HepG2 (cell line): ENCODE results near the gene PALM. TPM values are rescaled to one million over a fixed set of nuclear protein-coding genes. Genes with fewer than 3 reads are reported as not detected.

ENCODE experiments used
- ATAC-seq: fragments of 200-7000 bp; cut with Tn5 transposase; 3 replicates; pipeline ENCODE4 v1.9.1; 2020; ENCODE audit warnings: mild to moderate bottlenecking, moderate library complexity
- BruUV-seq: library from RNA; stranded (reverse); fragments of 400-500 nt; replicated peaks from 2 replicates; lab custom pipeline; 2021; lab: Mats Ljungman, UMichigan
- CTCF ChIA-PET: fragments of 300-600 bp; formaldehyde crosslinking; extraction: SDS; loops from one replicate; lab custom pipeline; 2021; ENCODE audit warnings: low total read pairs, inconsistent platforms, low intra/inter-chr PET ratio; lab: Yijun Ruan, JAX
- POLR2A ChIA-PET: fragments of 350-600 bp; sonication (Branson Sonifier 250); formaldehyde crosslinking; loops from one replicate; lab custom pipeline; 2020; ENCODE audit warnings: antibody characterized with exemption, inconsistent platforms; lab: Yijun Ruan, JAX
- DNase-seq: peaks from one replicate; pipeline ENCODE4 v3.0.0-alpha.2; 2015; ENCODE audit warnings: low spot score
- FAIRE-seq: peaks from 3 replicates; lab custom pipeline; 2011; peaks lifted over from hg19 to GRCh38; lab: Jason Lieb, UNC
- H2AFZ ChIP-seq: one replicate; pipeline ENCODE4 v1.6.1; 2011; ENCODE audit warnings: low read length, inconsistent platforms
- H3K27ac ChIP-seq: fragments of 300-600 bp; 3 replicates; pipeline ENCODE4 v1.8.0; 2011; ENCODE audit warnings: mixed run types, mild to moderate bottlenecking, mixed read lengths, low read length, inconsistent platforms; ENCODE audit not compliant: insufficient read depth; ENCODE audit errors: extremely low read length
- H3K27me3 ChIP-seq, 2 experiments: fragments of 200-600 bp in 1 of 2; 2 replicates in 1 of 2; 3 replicates in 1 of 2; pipeline versions ENCODE4 v1.6.0 to v1.8.0; 2011; ENCODE audit warnings: low read length in 2 of 2, mild to moderate bottlenecking in 2 of 2, moderate library complexity in 2 of 2, inconsistent platforms in 1 of 2; ENCODE audit not compliant: insufficient read depth in 2 of 2, control insufficient read depth in 1 of 2
- H3K36me3 ChIP-seq, 2 experiments: fragments of 200-600 bp in 1 of 2; replicated peaks in 1 of 2; 2 replicates in 1 of 2; 3 replicates in 1 of 2; pipeline versions ENCODE4 v1.5.1 to v1.8.0; 2011; ENCODE audit warnings: low read length in 2 of 2, inconsistent platforms in 1 of 2; ENCODE audit not compliant: insufficient read depth in 2 of 2, control insufficient read depth in 1 of 2
- H3K4me1 ChIP-seq: 2 replicates; pipeline ENCODE4 v1.5.1; 2012; ENCODE audit warnings: low read length, inconsistent platforms; ENCODE audit not compliant: insufficient read depth
- H3K4me2 ChIP-seq: 2 replicates; pipeline ENCODE4 v1.6.0; 2011; ENCODE audit warnings: low read depth, low read length, inconsistent platforms
- H3K4me3 ChIP-seq, 3 experiments: fragments of 200-600 bp in 1 of 3; sonication (generic), shearing (Covaris generic) in 1 of 3; replicated peaks in 1 of 3; 2 replicates each; pipeline ENCODE4 v1.5.1; 2011 to 2016; ENCODE audit warnings: low read length in 3 of 3, inconsistent platforms in 2 of 3, low read depth in 2 of 3, mild to moderate bottlenecking in 2 of 3, control low read depth in 1 of 3, mixed read lengths in 1 of 3; ENCODE audit not compliant: insufficient read depth in 1 of 3
- H3K79me2 ChIP-seq: one replicate; pipeline ENCODE4 v1.6.1; 2011; ENCODE audit warnings: low read length, inconsistent platforms; ENCODE audit not compliant: insufficient read depth
- H3K9ac ChIP-seq: 2 replicates; pipeline ENCODE4 v1.6.0; 2011; ENCODE audit warnings: mild to moderate bottlenecking, low read depth, low read length, inconsistent platforms; ENCODE audit not compliant: insufficient read depth
- H3K9me3 ChIP-seq: 2 replicates; pipeline ENCODE4 v1.5.1; 2012; ENCODE audit warnings: mild to moderate bottlenecking, low read length
- H4K20me1 ChIP-seq: 2 replicates; pipeline ENCODE4 v1.6.0; 2011; ENCODE audit warnings: inconsistent platforms, mild to moderate bottlenecking, low read length, moderate library complexity; ENCODE audit not compliant: insufficient read depth
- CHCHD3 ChIP-seq: sonication (generic); formaldehyde crosslinking; IDR thresholded peaks from 2 replicates; pipeline ENCODE4 v1.8.0; 2022; ENCODE audit warnings: mild to moderate bottlenecking, missing genetic modification reagents, moderate library complexity
- FOSL1 ChIP-seq: sonication (generic); formaldehyde crosslinking; IDR thresholded peaks from 2 replicates; pipeline ENCODE4 v1.9.0; 2021; ENCODE audit warnings: missing genetic modification reagents, borderline replicate concordance
- KLF12 ChIP-seq: sonication (generic); formaldehyde crosslinking; IDR thresholded peaks from 2 replicates; pipeline ENCODE4 v1.4.0; 2020; ENCODE audit warnings: missing genetic modification reagents, borderline replicate concordance
- NFAT5 ChIP-seq: sonication (generic); formaldehyde crosslinking; IDR thresholded peaks from 2 replicates; pipeline ENCODE4 v1.4.0; 2020; ENCODE audit warnings: missing genetic modification reagents
- RBM39 ChIP-seq: fragments of 200-400 bp; formaldehyde crosslinking; IDR thresholded peaks from one replicate; pipeline ENCODE4 v1.6.1; 2018; ENCODE audit warnings: antibody characterized with exemption, mild to moderate bottlenecking, low read depth, low read length; ENCODE audit not compliant: poor library complexity, severe bottlenecking
- SMARCC2 ChIP-seq: fragments of 450-650 bp; IDR thresholded peaks from 2 replicates; pipeline ENCODE4 v1.6.1; 2017; ENCODE audit warnings: antibody characterized with exemption, mild to moderate bottlenecking
- ZBTB25 ChIP-seq: IDR thresholded peaks from 2 replicates; pipeline ENCODE4 v1.6.1; 2018; ENCODE audit warnings: missing genetic modification reagents
- ZBTB3 ChIP-seq: sonication (generic); formaldehyde crosslinking; IDR thresholded peaks from 2 replicates; pipeline ENCODE4 v1.4.0; 2020; ENCODE audit warnings: low read depth, mild to moderate bottlenecking, moderate library complexity, missing genetic modification reagents, borderline replicate concordance
- ZC3H13 ChIP-seq: sonication (generic); formaldehyde crosslinking; IDR thresholded peaks from 2 replicates; pipeline ENCODE4 v1.8.1; 2023; ENCODE audit warnings: mild to moderate bottlenecking, missing genetic modification reagents, moderate library complexity
- ZNF619 ChIP-seq: sonication (generic); formaldehyde crosslinking; IDR thresholded peaks from 2 replicates; pipeline ENCODE4 v1.4.0; 2020; ENCODE audit warnings: mild to moderate bottlenecking, missing genetic modification reagents
- WGBS: methylation state at CpG from one replicate; pipeline ENCODE4 v1.1.6; 2017; ENCODE audit warnings: low lambda C conversion rate; 5-methylcytosine and 5-hydroxymethylcytosine counted together
- in situ Hi-C: cut with HindIII; loops from 2 replicates; pipeline ENCODE4 v1.10.0; 2017; ENCODE audit warnings: low pct_unique_long_range_greater_than_20kb; ENCODE audit not compliant: extremely low pct_ligation_motif_present
- intact Hi-C: fragments of 100-400 bp; cut with micrococcal nuclease; formaldehyde crosslinking; loops from one replicate; pipeline ENCODE4 v1.10.0; 2022; ENCODE audit not compliant: unreplicated experiment
- polyA plus RNA-seq, 8 experiments: library from polyadenylated mRNA; depleted of rRNA in 3 of 8; stranded (reverse) in 7 of 8; unstranded in 1 of 8; fragments of >200 nt; fragmentation: Illumina TruSeq in 4 of 8; extraction: Trizol in 4 of 8; gene quantifications; 2 replicates each; pipeline versions ENCODE4 v1.2.1 to v1.2.3, GENCODE V29; 2011 to 2016; ENCODE audit warnings: low read depth in 4 of 8, missing spikeins in 1 of 8, mixed read lengths in 1 of 8; ENCODE audit not compliant: insufficient read depth in 1 of 8
- total RNA-seq, 5 experiments: library from RNA; depleted of rRNA; stranded (reverse); fragments of >200 nt; fragmentation: Illumina TruSeq; extraction: Trizol; gene quantifications; 2 replicates each; pipeline ENCODE4 v1.2.3, GENCODE V29; 2016; ENCODE audit warnings: low read depth in 1 of 5

PALM gene
- total and polyA plus RNA-seq, 2 of the 13 experiments (the other 11 are each of a cell fraction or from before 2014, with no cell fraction given), result 4.0 to 9.7 TPM

- TF ChIP-seq SMARCC2, result no peak
- no peak for TF ChIP-seq ZBTB3 (CRISPR knock-in tag)
- TF ChIP-seq, all 625 proteins: peak for 24
These were observed 47.1 kb upstream of the PALM start (continued) for GRCh38 chr19:661427-662196.

GRCh38 chr19:662207-662961 is 46.4 kb upstream of the PALM start:
- peak overlapping the region; percentile 96 for H3K27ac ChIP-seq
- H3K36me3 ChIP-seq, result peaks cover 3 to 13% of the 10 kb centered on the region in 2 experiments; a peak in 3 of 5 replicates
- peaks cover 55% of the 10 kb centered on the region for H3K79me2 ChIP-seq
- H3K9ac ChIP-seq, result peak overlapping the region; percentile 91
- FAIRE-seq, result no peak
- CTCF ChIA-PET, result interaction anchor here (1.7 kb wide), 1 partner anchor 72 kb away, joined by 8 read pairs; no protein-coding TSS in a partner anchor
- H3K9me3 ChIP-seq, result no peaks in the 10 kb centered on the region; the same call in 1 of the 2 replicates
- H3K4me3 ChIP-seq, result peak overlapping the region; percentile 76 to 99 (median 96)
- in situ Hi-C loops, result no loop called here
- peaks cover 54% of the 10 kb centered on the region for H3K4me1 ChIP-seq
- H3K4me2 ChIP-seq, result peak overlapping the region; percentile 83
- peak; percentile 13 for ATAC-seq
- BruUV-seq, result no TSS peak
- peaks cover 41% of the 10 kb centered on the region for H4K20me1 ChIP-seq
- no peaks in the 10 kb centered on the region; a peak in 1 of 5 replicates for H3K27me3 ChIP-seq
- POLR2A ChIA-PET, result interaction anchor here (0.8 to 2.8 kb wide), 15 partner anchors 13 to 106 kb away, joined by 3 to 20 read pairs (median 5); partner anchors contain the start of gene FSTL3
- 0% methylated on average over 9 of the region's 81 CpGs for WGBS
- intact Hi-C loops, result loop anchor here (10.0 kb wide), 2 partner anchors 78 to 262 kb away; partner anchors contain the start of genes ARID3A and HCN2
- no peak overlapping the region for H2AFZ ChIP-seq
- DNase-seq, result peak; percentile 52
- TF ChIP-seq ZNF619 (CRISPR knock-in tag), result no peak
- TF ChIP-seq RBM39, result peak; percentile 44
- TF ChIP-seq CHCHD3 (CRISPR knock-in tag), result peak; percentile 74; the same call in 1 of the 2 replicates
- 0 out of 2 replicates have a peak, but pooled peaks have one; percentile 4 for TF ChIP-seq FOSL1 (CRISPR knock-in tag)
- TF ChIP-seq ZC3H13, result no peak; the same call in 1 of the 2 replicates
- no peak for TF ChIP-seq NFAT5
- peak; percentile 25; the same call in 1 of the 2 replicates for TF ChIP-seq KLF12 (CRISPR knock-in tag)
- TF ChIP-seq ZBTB25 (CRISPR knock-in tag), result 0 out of 2 replicates have a peak, but pooled peaks have one; percentile 18
